NCI-H2081 treated with DMSO at 0.1 percent for 48 hours (cell line): ENCODE measurements around the gene PPP1R9A.

ENCODE experiments used
- DNase-seq: peaks from one replicate; lab custom pipeline; 2025; lab: John Stamatoyannopoulos, UW

Gene PPP1R9A

GRCh38 chr7:94909179-94909466, 1.7 kb downstream of the PPP1R9A start:
- DNase-seq, result no peak

GRCh38 chr7:94912085-94912484, 4.7 kb downstream of the PPP1R9A start:
- no peak for DNase-seq

- no peak for DNase-seq
Measured at GRCh38 chr7:94913391-94913790, 6.0 kb downstream of the PPP1R9A start.

GRCh38 chr7:94921911-94922310, 14.5 kb downstream of the PPP1R9A start:
- DNase-seq, result no peak

- DNase-seq, result no peak
Measured at GRCh38 chr7:94922457-94922856, 15.1 kb downstream of the PPP1R9A start.

- DNase-seq, result no peak
Measured at GRCh38 chr7:94923412-94923811, 16.0 kb downstream of the PPP1R9A start.

GRCh38 chr7:94928168-94928707, 20.8 kb downstream of the PPP1R9A start:
- DNase-seq, result no peak

- no peak for DNase-seq
Measured at GRCh38 chr7:94933256-94933990, 26.0 kb downstream of the PPP1R9A start.

GRCh38 chr7:94939395-94939794, 32.0 kb downstream of the PPP1R9A start:
- DNase-seq, result no peak

GRCh38 chr7:94940241-94940640, 32.8 kb downstream of the PPP1R9A start:
- DNase-seq, result no peak

- no peak for DNase-seq
Measured at GRCh38 chr7:94941844-94942632, 34.6 kb downstream of the PPP1R9A start.

GRCh38 chr7:94943134-94943533, 35.7 kb downstream of the PPP1R9A start:
- DNase-seq, result no peak

- DNase-seq, result no peak
Measured at GRCh38 chr7:94949532-94949931, 42.1 kb downstream of the PPP1R9A start.

GRCh38 chr7:94955807-94956206, 48.4 kb downstream of the PPP1R9A start:
- DNase-seq, result no peak

GRCh38 chr7:94957061-94957460, 49.7 kb downstream of the PPP1R9A start:
- DNase-seq, result no peak

GRCh38 chr7:94962661-94963060, 55.3 kb downstream of the PPP1R9A start:
- no peak for DNase-seq

- no peak for DNase-seq
Measured at GRCh38 chr7:94969434-94970084, 62.2 kb downstream of the PPP1R9A start.

- no peak for DNase-seq
Measured at GRCh38 chr7:94970085-94970576, 62.7 kb downstream of the PPP1R9A start.

- no peak for DNase-seq
Measured at GRCh38 chr7:94971051-94971867, 63.9 kb downstream of the PPP1R9A start.

- DNase-seq, result no peak
Measured at GRCh38 chr7:94972296-94972695, 64.9 kb downstream of the PPP1R9A start.

GRCh38 chr7:94973844-94974243, 66.5 kb downstream of the PPP1R9A start:
- DNase-seq, result no peak

GRCh38 chr7:94974423-94974822, 67.0 kb downstream of the PPP1R9A start:
- no peak for DNase-seq
